ENCODE measurements around the gene PDGFRB. TPM values are rescaled to one million over a fixed set of nuclear protein-coding genes. Genes with fewer than 3 reads are reported as not detected.

PDGFRB gene
- total RNA-seq, 1 donor from 2014 or later: 201 TPM

DNA sequence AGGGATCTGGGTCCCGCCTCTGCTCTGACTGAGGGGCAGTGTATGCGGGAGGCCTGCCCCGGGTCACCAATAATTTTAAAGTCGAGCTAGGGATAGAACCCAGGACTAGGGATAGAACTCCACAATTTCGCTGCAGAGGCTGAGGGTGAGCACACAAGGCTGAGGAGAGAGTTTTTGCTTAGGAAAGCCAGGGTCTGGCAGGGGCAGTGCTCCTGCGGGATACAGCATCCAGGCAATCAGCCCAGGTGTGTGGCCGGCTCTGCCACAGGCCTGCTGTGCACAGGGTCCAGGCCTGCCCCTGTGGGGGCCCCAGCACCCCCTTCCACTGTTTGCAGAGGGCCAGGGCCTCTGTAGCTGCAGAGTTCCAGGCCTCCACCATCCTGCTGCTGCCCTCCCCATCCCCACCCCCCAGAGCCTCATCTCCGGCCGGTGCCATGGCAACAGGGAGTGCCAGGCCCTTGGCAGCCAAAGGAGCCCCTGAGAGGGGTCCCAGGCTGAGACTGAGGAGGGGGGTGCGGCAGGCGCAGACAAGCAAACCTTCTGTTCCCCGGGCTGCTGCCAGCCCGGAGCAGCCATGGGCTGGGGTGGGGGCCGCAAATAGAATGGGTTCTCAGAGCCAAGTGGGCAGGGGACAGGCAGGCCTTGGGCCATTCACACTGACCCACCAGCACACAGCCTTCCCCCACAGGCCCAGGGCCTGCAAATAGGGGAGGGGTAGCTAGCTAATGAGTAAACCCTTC is 8.6 kb downstream of the PDGFRB start:
- no peak for DNase-seq (ENCODE audit: low spot score)

GRCh38 chr5:150146235-150146634 is 9.4 kb downstream of the PDGFRB start:
- no peak for DNase-seq (ENCODE audit: low spot score)

GRCh38 chr5:150144879-150145278 is 10.8 kb downstream of the PDGFRB start:
- DNase-seq (ENCODE audit: low spot score): no peak

GRCh38 chr5:150144246-150144801 is 11.3 kb downstream of the PDGFRB start:
- DNase-seq (ENCODE audit: low spot score): no peak

- no peak for DNase-seq (ENCODE audit: low spot score)
These were observed 12.0 kb downstream of the PDGFRB start for GRCh38 chr5:150143350-150144245.

- DNase-seq (ENCODE audit: low spot score): no peak
These were observed 12.7 kb downstream of the PDGFRB start for GRCh38 chr5:150142959-150143349.

DNA sequence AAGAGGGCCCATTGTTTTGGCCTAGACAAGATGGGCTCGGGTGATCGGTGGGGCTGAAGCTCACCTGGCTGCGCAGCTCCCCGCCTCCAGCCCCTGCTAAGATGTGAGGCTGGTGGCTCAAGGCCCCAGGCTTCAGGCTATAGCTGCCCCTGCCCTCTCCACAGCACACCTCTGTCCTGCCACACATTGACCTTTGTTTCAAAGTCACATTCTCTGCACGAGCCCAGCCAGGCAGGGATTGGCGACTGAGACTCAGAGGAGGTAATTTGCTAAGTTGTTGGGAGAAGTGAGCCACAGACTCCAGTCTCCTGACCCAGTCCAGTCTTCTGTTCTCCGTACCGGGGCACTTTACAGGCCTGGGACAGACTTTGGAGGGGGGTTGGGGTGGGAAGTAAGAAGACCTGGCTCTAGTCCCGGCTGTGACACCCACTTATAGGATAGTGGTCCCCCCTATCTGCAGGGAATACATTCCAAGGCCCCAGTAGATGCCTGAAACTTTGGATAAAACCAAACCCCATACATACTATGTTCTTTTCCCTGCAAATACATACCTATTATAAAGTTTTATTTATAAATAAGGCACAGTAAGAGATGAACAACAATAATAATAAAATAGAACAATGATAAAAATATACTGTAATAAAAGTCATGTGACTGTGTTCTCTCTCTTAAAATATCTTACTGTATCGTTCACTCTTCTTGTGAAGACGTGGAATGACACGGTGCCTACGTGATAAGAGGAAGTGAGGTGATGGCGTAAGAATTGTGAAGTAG is 13.3 kb downstream of the PDGFRB start:
- no peak for DNase-seq (ENCODE audit: low spot score)

GRCh38 chr5:150141544-150142184 is 14.0 kb downstream of the PDGFRB start:
- no peak for DNase-seq (ENCODE audit: low spot score)

DNA sequence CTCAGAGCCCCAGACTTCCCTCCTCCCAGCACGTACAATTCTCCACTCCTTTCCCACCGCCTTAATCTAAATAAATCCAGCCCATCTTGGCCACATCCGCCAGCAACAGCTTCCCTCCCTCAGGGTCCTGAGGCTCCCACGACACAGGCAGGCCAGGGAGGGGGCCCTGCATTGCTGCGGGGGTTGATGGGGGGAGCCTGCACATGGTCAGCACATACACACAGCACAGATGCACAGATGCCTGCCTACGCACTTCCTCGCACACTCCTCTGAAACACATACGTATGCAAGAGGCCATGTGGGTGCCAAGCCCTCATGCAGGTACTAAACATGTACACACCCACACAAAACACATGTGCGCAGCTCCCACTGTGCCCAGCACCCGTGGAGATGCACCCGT is 14.8 kb downstream of the PDGFRB start:
- DNase-seq (ENCODE audit: low spot score): no peak

- no peak for DNase-seq (ENCODE audit: low spot score)
These were observed 16.3 kb downstream of the PDGFRB start for GRCh38 chr5:150139334-150139733.

DNA sequence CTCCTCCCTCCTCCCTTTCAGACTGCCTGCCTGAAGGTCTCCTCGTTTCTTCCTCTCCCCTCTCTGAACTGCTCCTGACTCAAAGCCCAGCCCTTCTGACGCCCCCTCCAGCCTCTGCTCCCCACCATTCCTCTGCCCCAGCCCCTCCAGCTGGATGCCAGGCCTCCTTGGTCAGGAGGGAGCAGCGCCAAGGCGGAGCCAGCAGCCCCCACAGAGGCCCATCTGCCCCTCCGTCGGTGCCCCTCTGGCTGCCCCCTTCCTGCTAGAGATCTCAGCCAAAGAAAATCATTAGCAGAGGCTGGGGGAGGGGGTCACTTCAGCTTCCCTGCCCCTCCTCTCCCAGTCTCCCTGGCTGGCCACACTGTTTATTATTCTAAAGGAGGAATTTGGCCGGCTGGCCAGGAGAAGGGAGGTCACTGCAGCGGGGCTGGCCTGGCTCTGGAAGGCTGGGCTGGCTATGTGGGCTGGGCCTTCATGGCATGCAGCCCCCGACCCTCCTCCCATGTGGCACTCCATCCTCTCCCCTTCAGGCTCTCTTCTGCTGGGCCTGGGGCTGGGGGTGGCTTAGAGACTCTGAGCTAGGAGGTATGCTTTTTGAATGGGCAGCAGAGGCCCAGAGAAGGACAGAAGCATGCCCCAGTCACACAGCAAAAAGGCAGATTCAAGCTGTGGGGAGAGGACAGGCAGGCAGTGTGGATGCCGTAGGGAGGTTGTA is 16.9 kb downstream of the PDGFRB start:
- DNase-seq (ENCODE audit: low spot score): no peak

GRCh38 chr5:150137997-150138396 is 17.6 kb downstream of the PDGFRB start:
- DNase-seq (ENCODE audit: low spot score): no peak

GRCh38 chr5:150137168-150137957 is 18.3 kb downstream of the PDGFRB start:
- DNase-seq (ENCODE audit: low spot score): no peak

DNA sequence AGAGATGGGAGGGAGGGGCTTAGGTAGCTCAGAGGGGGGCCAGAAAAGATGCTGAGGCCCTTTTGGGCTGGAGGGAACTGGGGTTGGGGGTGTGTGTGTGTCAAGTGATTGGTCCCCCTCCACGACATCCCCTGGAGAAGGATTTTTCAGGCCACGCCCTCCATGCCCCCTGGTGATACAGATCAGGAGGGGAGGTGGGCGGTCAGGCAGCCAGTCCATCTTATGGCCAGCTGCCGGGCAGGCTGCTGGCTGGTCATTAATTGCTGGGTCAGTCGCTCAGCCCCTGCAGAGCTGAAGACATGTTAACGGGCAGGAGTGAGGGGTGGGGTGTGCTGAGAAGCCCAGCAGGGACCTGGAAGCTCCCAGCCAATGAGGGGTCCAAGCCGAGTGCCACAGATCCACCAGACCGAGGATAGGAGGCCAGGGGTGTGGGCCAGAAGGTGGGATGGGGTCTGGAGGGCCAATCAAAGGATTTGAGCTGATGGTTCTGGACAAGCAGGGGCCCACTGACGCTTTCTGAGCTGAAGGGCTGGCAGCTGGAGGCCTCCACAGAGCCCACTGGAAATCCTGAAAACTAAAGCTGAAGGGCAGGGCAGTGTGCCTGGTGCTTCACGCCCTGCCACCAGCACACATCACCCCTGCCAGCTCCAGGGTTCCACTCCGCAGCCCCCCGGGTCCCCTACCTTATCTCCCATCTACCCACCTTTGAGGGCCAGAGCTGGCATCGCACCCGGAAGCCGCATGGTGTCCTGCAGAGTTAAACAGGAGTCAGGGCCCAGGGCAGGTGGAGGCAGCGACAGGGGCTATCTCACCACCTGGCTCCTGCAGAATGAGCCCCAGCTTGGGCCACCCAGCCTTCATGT is 19.1 kb downstream of the PDGFRB start:
- no peak for DNase-seq (ENCODE audit: low spot score)

- no peak for DNase-seq (ENCODE audit: low spot score)
These were observed 19.9 kb downstream of the PDGFRB start for GRCh38 chr5:150135557-150136304.

- DNase-seq (ENCODE audit: low spot score): no peak
These were observed 21.5 kb downstream of the PDGFRB start for GRCh38 chr5:150134198-150134588.

- no peak for DNase-seq (ENCODE audit: low spot score)
These were observed 22.0 kb downstream of the PDGFRB start for GRCh38 chr5:150133581-150134197.

All from mesenteric fat pad (tissue), 1 donor.